Body of pancreas (tissue), 4 donors: Measurements from ENCODE around the gene CAMK2D.

Source experiments
- CTCF ChIP-seq, 7 experiments: fragments of 450-650 bp in 4 of 7; fragments of 200-600 bp in 3 of 7; sonication (generic) in 3 of 7; IDR thresholded peaks; one replicate each; pipeline ENCODE4 v1.5.1; 2016 to 2019; ENCODE audit warnings: antibody characterized with exemption in 7 of 7
- POLR2A ChIP-seq, 3 donors: fragments of 450-650 bp; IDR thresholded peaks; one replicate each; pipeline ENCODE4 v1.6.1; 2016; ENCODE audit warnings: antibody characterized with exemption in 3 of 3, mild to moderate bottlenecking in 2 of 3

GRCh38 chr4:113438596-113438995 is 322.9 kb downstream of the CAMK2D start:
- TF ChIP-seq CTCF (IDR thresholded peaks at IDR 0.05) = no peak
- no peak for TF ChIP-seq POLR2A (IDR thresholded peaks at IDR 0.05)
